ENCODE measurements around the gene SEMA3E. TPM values are rescaled to one million over a fixed set of nuclear protein-coding genes. Genes with fewer than 3 reads are reported as not detected.

Gene SEMA3E
- total RNA-seq, 4 donors from 2014 or later, result 0.65 to 4.0 (median 2.1) TPM

- no peak for DNase-seq (ENCODE audit: low spot score in 2 of 2)
- H3K4me3 ChIP-seq (ENCODE audit: low read depth, poor library complexity, severe bottlenecking), result no peak overlapping the region
- WGBS, 2 donors, result 94 to 96% methylated on average over 5 of the region's 5 CpGs
- intact Hi-C loops (cut with DNase I; ENCODE audit: low total_unique reads), result no loop called here
- TF ChIP-seq, protein P1, sequence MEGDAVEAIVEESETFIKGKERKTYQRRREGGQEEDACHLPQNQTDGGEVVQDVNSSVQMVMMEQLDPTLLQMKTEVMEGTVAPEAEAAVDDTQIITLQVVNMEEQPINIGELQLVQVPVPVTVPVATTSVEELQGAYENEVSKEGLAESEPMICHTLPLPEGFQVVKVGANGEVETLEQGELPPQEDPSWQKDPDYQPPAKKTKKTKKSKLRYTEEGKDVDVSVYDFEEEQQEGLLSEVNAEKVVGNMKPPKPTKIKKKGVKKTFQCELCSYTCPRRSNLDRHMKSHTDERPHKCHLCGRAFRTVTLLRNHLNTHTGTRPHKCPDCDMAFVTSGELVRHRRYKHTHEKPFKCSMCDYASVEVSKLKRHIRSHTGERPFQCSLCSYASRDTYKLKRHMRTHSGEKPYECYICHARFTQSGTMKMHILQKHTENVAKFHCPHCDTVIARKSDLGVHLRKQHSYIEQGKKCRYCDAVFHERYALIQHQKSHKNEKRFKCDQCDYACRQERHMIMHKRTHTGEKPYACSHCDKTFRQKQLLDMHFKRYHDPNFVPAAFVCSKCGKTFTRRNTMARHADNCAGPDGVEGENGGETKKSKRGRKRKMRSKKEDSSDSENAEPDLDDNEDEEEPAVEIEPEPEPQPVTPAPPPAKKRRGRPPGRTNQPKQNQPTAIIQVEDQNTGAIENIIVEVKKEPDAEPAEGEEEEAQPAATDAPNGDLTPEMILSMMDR (IDR thresholded peaks at IDR 0.05), result no peak
- TF ChIP-seq POLR2A (IDR thresholded peaks at IDR 0.05), result no peak
These were observed 192.5 kb downstream of the SEMA3E start for GRCh38 chr7:83456413-83456812.

DNA sequence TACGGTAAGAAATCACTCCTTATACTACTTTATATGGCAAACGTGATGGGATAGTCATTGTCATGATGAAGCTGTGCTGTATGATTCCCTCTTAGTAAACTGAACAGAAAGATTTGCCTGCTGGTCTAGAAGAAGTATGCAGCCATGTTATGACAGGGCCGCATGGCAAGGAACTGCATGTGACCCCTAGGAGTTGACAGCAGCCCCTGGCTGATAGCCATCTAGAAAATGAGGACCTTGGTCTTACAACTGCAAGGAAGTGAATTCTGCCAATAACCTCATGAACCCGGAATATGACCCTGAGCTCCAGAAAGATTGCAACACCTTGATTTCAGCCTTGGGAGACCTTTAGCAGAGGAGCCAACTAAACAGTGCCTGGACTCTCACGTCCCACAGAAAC, 193.3 kb downstream of the SEMA3E start:
- no peak for TF ChIP-seq POLR2A (IDR thresholded peaks at IDR 0.05)
- TF ChIP-seq, protein P1 (IDR thresholded peaks at IDR 0.05), result no peak
- 78 to 85% methylated on average over 5 of the region's 5 CpGs for WGBS, 2 donors
- intact Hi-C loops (cut with DNase I; ENCODE audit: low total_unique reads), result no loop called here
- no peak overlapping the region for H3K4me3 ChIP-seq (ENCODE audit: low read depth, poor library complexity, severe bottlenecking)
- DNase-seq (ENCODE audit: low spot score in 2 of 2), result no peak

- DNase-seq (ENCODE audit: low spot score in 2 of 2), result no peak
- intact Hi-C loops (cut with DNase I; ENCODE audit: low total_unique reads), result no loop called here
- no peak overlapping the region for H3K4me3 ChIP-seq (ENCODE audit: low read depth, poor library complexity, severe bottlenecking)
- TF ChIP-seq, protein P1 (IDR thresholded peaks at IDR 0.05), result no peak
- TF ChIP-seq POLR2A (IDR thresholded peaks at IDR 0.05), result no peak
- 84 to 90% methylated on average over 2 of the region's 2 CpGs for WGBS, 2 donors
These were observed 196.7 kb downstream of the SEMA3E start for GRCh38 chr7:83452256-83452655.

GRCh38 chr7:83451501-83452045, 197.4 kb downstream of the SEMA3E start:
- TF ChIP-seq, protein P1 (IDR thresholded peaks at IDR 0.05), result no peak
- no peak for TF ChIP-seq POLR2A (IDR thresholded peaks at IDR 0.05)
- 38 to 51% methylated on average over 4 of the region's 4 CpGs for WGBS, 2 donors
- intact Hi-C loops (cut with DNase I; ENCODE audit: low total_unique reads), result no loop called here
- DNase-seq (ENCODE audit: low spot score in 2 of 2), result no peak
- H3K4me3 ChIP-seq (ENCODE audit: low read depth, poor library complexity, severe bottlenecking), result no peak overlapping the region

GRCh38 chr7:83449781-83450180, 199.2 kb downstream of the SEMA3E start:
- TF ChIP-seq POLR2A (IDR thresholded peaks at IDR 0.05), result no peak
- TF ChIP-seq, protein P1 (IDR thresholded peaks at IDR 0.05), result no peak
- intact Hi-C loops (cut with DNase I; ENCODE audit: low total_unique reads), result no loop called here
- no peak for DNase-seq (ENCODE audit: low spot score in 2 of 2)
- no peak overlapping the region for H3K4me3 ChIP-seq (ENCODE audit: low read depth, poor library complexity, severe bottlenecking)

DNA sequence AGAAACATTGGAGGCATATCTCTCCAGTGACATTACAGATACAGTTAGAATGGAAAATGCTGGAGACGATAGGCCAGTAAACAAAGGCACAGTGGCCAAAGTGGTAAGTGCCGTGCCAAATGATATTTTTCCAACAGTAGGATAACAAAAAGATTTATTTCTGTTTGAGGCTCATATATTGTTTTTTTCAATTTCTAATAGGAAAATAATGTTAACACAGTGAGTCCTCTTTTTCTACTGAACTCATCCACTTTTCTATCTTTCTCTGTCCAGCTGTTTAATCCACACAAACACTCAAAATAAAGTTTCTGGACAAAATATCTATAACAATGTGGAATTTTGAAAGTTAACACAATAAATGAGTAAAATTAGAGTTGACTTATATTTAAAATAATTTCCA, 201.3 kb downstream of the SEMA3E start:
- 65 to 75% methylated on average over 2 of the region's 2 CpGs for WGBS, 2 donors

More for the DNA sequence above, 201.3 kb downstream of the SEMA3E start:
- DNase-seq (ENCODE audit: low spot score in 2 of 2), result no peak
- no peak for TF ChIP-seq POLR2A (IDR thresholded peaks at IDR 0.05)
- TF ChIP-seq, protein P1 (IDR thresholded peaks at IDR 0.05), result no peak
- H3K4me3 ChIP-seq (ENCODE audit: low read depth, poor library complexity, severe bottlenecking), result no peak overlapping the region
- intact Hi-C loops (cut with DNase I; ENCODE audit: low total_unique reads), result no loop called here
